ENCODE measurements around the gene HCFC1R1. TPM values are rescaled to one million over a fixed set of nuclear protein-coding genes. Genes with fewer than 3 reads are reported as not detected.
A peak's percentile ranks its signal among the peaks of the same experiment; 100 is the strongest.

Gene HCFC1R1
- polyA plus RNA-seq, 3 donors, result 16.7 to 27.1 (median 19.9) TPM

DNA sequence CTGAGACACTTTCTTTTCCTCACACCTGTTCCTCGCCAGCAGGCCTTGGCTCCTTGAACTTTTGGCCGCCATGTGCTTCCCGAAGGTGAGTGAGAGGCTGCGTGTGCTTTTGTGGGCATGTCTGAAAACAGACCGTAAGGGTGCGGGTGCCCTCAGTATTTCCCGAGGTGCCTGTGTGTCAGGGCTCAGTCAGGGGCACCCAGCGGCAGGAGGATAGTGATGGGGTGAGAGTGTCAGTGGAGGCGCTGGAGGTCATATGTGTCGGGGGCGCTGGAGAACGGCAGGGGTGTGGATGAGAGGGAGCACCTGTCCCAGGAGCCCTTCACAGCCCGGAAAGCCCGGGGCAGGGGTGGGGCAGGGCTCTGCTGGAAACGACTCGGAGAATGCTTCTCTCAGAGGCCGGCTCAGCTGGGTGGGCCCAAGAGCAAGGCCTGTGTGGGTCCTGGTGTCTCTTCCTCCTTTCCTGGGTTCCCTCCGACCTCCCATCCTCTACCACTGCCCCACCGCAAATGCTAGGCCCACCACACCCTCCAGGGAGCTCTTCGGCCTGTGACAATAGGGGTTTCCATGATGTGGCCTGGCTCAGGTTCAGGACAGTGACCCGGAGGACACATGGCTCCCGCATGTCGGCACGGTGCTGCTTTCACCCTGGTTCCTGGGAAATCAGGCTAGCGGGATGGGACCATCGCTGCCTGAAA, 42.1 kb upstream of the HCFC1R1 start:
- H3K4me2 ChIP-seq (replicated peaks; ENCODE audit: extremely low read depth, low read length, poor library complexity, severe bottlenecking), result no peak overlapping the region
- 98% methylated on average over 19 of the region's 26 CpGs for WGBS (ENCODE audit: insufficient coverage)
- H3K9ac ChIP-seq (ENCODE audit: insufficient read depth, low read length, poor library complexity, severe bottlenecking), result no peak overlapping the region
- H3K27ac ChIP-seq (ENCODE audit: low read depth in 1 of 2, low read length in 2 of 2), result no peak overlapping the region
- H3K36me3 ChIP-seq (replicated peaks in 1 of 2; ENCODE audit: control insufficient read depth in 1 of 2, insufficient read depth in 2 of 2, low read length in 2 of 2), result no peaks in the 10 kb centered on the region
- no peaks in the 10 kb centered on the region for H3K9me3 ChIP-seq (replicated peaks in 1 of 2; ENCODE audit: control insufficient read depth in 1 of 2, insufficient read depth in 1 of 2, low read length in 2 of 2)
- H4K20me1 ChIP-seq (ENCODE audit: insufficient read depth, low read length), result no peaks in the 10 kb centered on the region
- no peak overlapping the region for H2AFZ ChIP-seq (ENCODE audit: insufficient read depth, low read depth, low read length, poor library complexity, severe bottlenecking)
- Mint-ChIP-seq H3K27ac (peak overlapping the region in 1 of 7 donors; percentile 32), H3K36me3 (no peaks in the 10 kb centered on the region), H3K27me3 (ENCODE audit: low read depth in 3 of 3) (peaks cover 0 to 7% (median 3%) of the 10 kb centered on the region in 3 donors), H3K4me1 (peaks cover 32% of the 10 kb centered on the region), H3K9me3 (peaks cover 0 to 4% (median 0%) of the 10 kb centered on the region in 7 donors), H3K4me3 (peak overlapping the region in 1 of 2 donors; percentile 66)
- intact Hi-C loops (cut with micrococcal nuclease), result no loop called here
- peaks cover 22 to 33% of the 10 kb centered on the region in 2 donors for H3K4me1 ChIP-seq (ENCODE audit: control insufficient read depth in 1 of 2, insufficient read depth in 2 of 2, low read length in 2 of 2)
- TF ChIP-seq, protein P1, sequence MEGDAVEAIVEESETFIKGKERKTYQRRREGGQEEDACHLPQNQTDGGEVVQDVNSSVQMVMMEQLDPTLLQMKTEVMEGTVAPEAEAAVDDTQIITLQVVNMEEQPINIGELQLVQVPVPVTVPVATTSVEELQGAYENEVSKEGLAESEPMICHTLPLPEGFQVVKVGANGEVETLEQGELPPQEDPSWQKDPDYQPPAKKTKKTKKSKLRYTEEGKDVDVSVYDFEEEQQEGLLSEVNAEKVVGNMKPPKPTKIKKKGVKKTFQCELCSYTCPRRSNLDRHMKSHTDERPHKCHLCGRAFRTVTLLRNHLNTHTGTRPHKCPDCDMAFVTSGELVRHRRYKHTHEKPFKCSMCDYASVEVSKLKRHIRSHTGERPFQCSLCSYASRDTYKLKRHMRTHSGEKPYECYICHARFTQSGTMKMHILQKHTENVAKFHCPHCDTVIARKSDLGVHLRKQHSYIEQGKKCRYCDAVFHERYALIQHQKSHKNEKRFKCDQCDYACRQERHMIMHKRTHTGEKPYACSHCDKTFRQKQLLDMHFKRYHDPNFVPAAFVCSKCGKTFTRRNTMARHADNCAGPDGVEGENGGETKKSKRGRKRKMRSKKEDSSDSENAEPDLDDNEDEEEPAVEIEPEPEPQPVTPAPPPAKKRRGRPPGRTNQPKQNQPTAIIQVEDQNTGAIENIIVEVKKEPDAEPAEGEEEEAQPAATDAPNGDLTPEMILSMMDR (IDR thresholded peaks at IDR 0.05), result no peak
- no peaks in the 10 kb centered on the region for H3K79me2 ChIP-seq (ENCODE audit: insufficient read depth, low read length)
- no peak overlapping the region for H3K4me3 ChIP-seq (replicated peaks in 1 of 3; ENCODE audit: low read depth in 2 of 3, low read length in 3 of 3)
- no peak for DNase-seq
- no peaks in the 10 kb centered on the region for H3K27me3 ChIP-seq (ENCODE audit: control insufficient read depth in 2 of 2, insufficient read depth in 2 of 2, low read length in 2 of 2)

DNA sequence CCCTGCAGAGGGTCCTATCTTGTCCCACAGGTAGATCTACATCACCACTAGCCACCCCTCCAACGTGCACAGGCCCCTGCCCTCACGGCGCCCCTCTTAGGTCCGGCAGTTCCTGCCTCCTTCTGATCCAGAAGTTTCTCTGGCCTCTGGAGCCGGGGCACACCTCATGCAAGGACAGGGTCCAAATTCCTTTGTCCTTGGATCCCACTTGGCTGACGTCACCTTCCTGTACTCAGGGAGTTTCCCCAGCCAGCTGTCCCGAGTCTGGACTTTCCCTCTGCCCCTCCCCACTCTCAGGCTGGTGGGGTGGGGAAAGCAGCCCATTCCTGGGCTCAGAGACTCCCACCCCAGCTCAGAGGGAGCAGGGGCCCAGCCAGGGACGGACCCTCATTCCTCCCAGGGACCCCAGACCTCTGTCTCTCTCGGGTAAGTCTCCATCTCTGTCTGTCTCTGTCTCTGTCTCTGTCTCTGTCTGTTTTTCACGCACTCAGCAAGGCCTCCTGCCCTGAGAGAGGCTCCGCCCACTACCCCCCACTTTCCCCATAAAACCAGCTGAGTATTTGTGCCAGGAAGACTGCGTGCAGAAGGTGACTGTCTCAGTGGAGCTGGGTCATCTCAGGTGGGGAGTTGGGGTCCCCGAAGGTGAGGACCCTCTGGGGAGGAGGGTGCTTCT, 41.5 kb upstream of the HCFC1R1 start, which contains the start of gene IL32:
Gene IL32 (plus strand): TSS at position 572 of the 673 bp plus-strand sequence. CDS start 172 bp downstream, outside the sequence.
- peaks cover 27% of the 10 kb centered on the region for H3K4me1 Mint-ChIP-seq

More for the DNA sequence above, 41.5 kb upstream of the HCFC1R1 start, which contains the start of gene IL32:
- no peak within 1 kb of the TSS for H3K4me3 ChIP-seq (replicated peaks in 1 of 3; ENCODE audit: low read depth in 2 of 3, low read length in 3 of 3)
- no peaks in the 10 kb centered on the region for H3K9me3 ChIP-seq (replicated peaks in 1 of 2; ENCODE audit: control insufficient read depth in 1 of 2, insufficient read depth in 1 of 2, low read length in 2 of 2)
- H3K9ac ChIP-seq (ENCODE audit: insufficient read depth, low read length, poor library complexity, severe bottlenecking), result no peak within 1 kb of the TSS
- H3K27me3 ChIP-seq (ENCODE audit: control insufficient read depth in 2 of 2, insufficient read depth in 2 of 2, low read length in 2 of 2), result no peaks in the 10 kb centered on the region
- Mint-ChIP-seq H3K27me3 (ENCODE audit: low read depth in 3 of 3) (peaks cover 0 to 9% (median 2%) of the 10 kb centered on the region in 3 donors), H3K9me3 (peaks cover 0 to 4% (median 0%) of the 10 kb centered on the region in 7 donors), H3K36me3 (no peaks in the 10 kb centered on the region), H3K27ac (peak within 1 kb of the TSS in 2 of 7 donors; percentile 32 to 33), H3K4me3 (peak within 1 kb of the TSS in 1 of 2 donors; percentile 66)
- 97% methylated on average over 7 of the region's 13 CpGs for WGBS (ENCODE audit: insufficient coverage)
- H2AFZ ChIP-seq (ENCODE audit: insufficient read depth, low read depth, low read length, poor library complexity, severe bottlenecking), result no peak within 1 kb of the TSS
- TF ChIP-seq, protein P1 (IDR thresholded peaks at IDR 0.05), result no peak
- DNase-seq, result peak in 1 of 3 donors; percentile 55
- no peak within 1 kb of the TSS for H3K27ac ChIP-seq (ENCODE audit: low read depth in 1 of 2, low read length in 2 of 2)
- H3K36me3 ChIP-seq (replicated peaks in 1 of 2; ENCODE audit: control insufficient read depth in 1 of 2, insufficient read depth in 2 of 2, low read length in 2 of 2), result no peaks in the 10 kb centered on the region
- H3K4me1 ChIP-seq (ENCODE audit: control insufficient read depth in 1 of 2, insufficient read depth in 2 of 2, low read length in 2 of 2), result peaks cover 22 to 26% of the 10 kb centered on the region in 2 donors
- intact Hi-C loops (cut with micrococcal nuclease), result no loop called here
- no peaks in the 10 kb centered on the region for H3K79me2 ChIP-seq (ENCODE audit: insufficient read depth, low read length)
- H4K20me1 ChIP-seq (ENCODE audit: insufficient read depth, low read length), result no peaks in the 10 kb centered on the region
- H3K4me2 ChIP-seq (replicated peaks; ENCODE audit: extremely low read depth, low read length, poor library complexity, severe bottlenecking), result no peak within 1 kb of the TSS

Measured in CD14-positive monocyte (primary cell).